NCI-H524 treated with DMSO at 0.1 percent for 48 hours (cell line): ENCODE data around the gene KCNH4.

Experiments
- DNase-seq: peaks from one replicate; lab custom pipeline; 2025; lab: John Stamatoyannopoulos, UW

The KCNH4 gene

DNA sequence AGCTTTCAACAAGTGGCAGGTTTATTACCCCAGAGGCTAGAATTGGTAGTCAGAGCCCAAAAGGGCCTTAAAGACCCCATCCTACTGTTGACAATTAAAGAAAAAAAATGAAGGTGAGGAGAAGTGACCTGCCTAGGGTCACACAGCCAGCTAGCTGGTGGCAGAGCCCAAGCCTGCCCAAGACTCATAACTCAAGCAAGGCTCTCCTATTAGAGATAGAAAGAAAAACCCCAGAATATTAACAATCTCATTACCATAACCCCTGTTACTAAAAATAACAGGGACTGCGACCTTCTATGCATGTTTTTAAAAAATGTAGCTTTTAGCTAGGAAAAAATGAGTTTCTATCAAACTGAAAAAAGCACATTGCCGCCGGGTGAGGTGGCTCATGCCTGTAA is 44.3 kb downstream of the KCNH4 start:
- DNase-seq = no peak

DNA sequence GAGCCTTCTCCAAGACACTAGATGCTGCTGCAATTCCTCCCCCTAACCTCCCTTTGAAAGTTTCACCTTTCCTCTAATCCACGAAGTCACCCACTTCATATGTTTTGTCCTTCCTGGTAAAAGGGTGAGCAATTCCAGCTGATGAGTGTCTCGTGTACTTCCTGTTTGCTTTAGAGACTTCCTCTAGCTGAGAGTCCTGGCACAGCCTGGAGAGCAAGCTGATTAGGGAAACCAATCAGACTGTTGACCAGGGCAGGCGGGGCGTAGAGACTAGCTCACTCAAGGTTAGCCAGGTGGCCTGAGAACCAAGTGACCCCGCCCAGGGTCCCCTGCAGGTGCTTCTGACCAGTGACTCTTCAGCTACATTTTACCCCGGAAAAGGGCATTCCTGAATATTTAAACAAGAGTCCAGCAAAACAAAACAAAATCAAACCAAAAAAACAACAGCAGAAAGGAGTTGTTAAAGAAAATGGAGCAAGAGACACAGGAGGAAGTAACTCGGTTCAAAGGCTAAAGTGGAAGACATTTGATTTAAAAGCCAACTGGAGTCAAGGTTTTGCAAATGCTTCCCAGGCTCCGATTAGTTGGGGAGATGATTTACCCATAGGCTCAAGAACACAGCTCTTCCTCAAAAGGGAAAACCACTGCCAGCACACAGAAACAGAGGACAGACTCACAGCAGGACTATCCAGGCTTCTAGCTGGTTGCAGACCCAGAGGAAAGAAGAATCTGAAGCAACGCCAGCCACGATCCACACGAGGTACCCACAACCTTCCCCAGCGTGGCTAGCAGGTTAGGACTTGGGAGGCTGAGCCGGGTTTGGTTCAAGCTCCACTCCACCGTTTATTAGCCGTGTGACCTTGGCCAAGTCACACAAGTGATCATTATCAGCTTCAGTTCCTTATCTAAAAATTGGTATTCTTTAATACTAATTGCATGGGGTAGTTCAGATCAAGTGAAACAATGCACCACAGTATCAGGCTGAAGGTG is 45.0 kb downstream of the KCNH4 start:
- no peak for DNase-seq

DNA sequence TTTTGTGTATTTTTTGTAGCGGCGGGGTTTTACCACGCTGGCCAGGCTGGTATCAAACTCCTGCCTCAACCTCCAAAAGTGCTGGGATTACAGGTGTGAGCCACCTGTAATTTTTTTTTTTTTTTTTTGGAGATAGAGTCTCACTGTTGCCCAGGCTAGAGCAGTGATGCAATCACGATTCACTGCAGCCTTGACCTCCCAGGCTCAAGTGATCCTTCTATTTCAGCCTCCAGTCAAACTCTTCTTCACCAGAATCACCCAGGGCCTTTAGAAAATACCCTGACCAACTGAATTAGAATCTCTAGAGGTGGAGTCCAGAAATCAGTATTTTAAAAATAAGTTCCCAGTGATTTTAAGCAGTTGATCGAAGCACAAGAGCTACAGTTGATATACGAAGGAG is 45.8 kb downstream of the KCNH4 start:
- no peak for DNase-seq

DNA sequence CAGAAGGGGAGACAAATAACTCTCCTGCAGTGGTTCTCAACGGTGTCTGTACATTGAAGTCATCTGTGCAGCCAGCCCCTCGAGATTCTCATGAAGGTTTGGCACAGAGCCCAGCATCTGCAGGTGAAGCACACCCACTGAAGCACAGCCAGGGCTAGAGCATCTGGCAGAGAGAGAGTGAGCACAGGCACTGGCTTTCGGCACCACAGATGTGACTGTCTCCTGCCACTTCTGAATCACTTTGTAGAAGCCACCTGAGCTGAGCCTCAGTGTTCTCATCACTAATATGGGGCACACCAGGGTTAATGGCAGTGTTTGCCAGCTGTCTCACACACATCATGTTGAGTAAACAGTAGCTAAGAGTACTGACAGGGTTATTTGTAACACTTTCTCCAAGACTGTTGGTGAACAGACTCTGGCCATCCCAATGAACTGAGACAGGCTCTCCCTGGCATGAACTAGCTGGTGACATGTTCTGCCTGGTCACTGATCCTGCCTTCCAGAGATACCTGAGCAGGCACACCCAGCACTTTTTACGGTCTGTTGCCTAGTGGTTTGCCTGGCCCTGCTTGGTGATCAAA is 47.4 kb downstream of the KCNH4 start:
- peak; percentile 55 for DNase-seq

DNA sequence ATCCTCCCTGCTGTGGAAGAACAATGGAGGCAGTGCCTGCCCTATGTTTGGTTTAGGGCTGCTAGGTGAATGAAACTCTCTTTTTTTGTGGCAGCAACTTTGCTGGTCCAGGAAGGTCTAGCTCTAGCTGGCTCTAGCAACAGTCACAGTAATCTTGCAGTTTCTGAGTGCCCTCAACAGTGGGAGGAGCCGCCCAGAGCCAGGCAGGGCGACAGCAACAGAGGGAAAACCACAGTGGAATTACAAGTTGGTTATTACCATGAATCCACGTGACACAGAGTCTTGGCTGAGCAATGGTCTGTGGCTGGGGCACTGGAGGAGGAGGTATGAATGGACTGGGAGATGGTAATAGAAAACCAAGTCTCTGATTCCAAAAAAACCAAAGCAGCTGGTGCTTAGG is 48.0 kb downstream of the KCNH4 start:
- DNase-seq = no peak

DNA sequence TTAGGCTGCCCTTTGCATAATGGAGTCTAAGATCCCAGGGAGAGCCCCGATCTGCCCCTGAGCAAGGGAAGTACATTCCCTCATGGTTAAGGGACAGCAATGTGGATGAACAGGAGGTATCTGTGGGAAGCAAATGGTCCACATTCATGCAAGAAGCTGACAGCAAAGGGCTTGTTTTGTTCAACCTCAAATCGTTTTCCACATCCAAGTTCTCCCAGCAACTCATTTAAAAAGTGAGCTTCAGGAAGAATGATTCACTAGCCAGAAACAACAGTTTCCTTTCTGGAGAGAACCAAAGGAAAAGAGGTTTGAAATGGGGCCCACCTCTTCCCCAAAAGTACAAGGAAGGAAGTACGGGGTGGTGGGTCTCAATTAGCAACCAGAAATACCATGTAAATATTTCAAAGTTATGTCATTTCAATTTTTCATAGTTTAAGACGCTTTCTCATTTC is 48.9 kb downstream of the KCNH4 start:
- DNase-seq = no peak

DNA sequence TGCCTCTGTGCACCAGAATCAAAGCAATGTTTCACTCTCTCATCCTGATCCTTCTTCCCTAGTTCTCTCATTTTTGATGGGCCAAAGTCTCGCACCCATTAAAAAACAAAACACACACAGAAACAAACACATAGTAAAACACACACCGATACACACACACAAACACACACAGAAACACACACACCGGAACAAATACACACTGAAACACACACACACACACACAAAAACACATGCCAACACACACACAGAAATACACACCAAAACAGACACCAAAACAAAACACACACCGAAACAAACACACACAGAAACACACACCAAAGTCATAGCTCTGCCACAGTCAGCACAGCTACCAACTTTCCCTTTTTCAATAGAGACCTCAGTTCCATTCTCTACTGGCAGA is 49.7 kb downstream of the KCNH4 start:
- DNase-seq = no peak

DNA sequence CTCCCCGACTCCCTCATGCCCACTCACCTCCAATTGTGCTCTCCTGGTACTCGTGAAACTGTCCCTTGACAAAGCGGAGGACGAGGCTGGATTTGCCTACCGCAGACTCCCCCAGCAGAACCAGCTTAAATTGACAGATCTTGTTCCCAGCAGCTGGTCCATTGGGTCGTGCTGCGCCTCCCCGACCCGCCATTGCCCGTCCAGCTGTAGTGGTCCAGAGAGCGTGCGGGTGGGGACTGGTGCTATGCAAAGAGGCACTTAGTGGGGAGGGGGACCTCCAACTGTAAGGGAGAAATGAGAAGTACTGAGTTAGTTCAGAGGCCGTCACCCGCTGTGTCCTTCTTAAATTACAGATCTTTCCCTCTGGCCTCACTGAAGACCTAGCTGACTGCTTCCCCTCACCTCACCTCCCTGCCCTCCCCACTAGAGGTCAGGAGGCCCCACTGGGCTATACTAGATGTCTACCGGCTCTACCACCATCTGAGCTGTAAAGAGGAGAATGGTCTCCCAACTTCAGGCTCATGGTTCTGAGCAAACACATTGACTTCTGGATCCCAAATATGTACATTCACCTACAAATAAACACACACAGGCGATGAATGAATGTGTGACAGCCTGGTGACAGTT is 50.5 kb downstream of the KCNH4 start:
- DNase-seq = no peak

DNA sequence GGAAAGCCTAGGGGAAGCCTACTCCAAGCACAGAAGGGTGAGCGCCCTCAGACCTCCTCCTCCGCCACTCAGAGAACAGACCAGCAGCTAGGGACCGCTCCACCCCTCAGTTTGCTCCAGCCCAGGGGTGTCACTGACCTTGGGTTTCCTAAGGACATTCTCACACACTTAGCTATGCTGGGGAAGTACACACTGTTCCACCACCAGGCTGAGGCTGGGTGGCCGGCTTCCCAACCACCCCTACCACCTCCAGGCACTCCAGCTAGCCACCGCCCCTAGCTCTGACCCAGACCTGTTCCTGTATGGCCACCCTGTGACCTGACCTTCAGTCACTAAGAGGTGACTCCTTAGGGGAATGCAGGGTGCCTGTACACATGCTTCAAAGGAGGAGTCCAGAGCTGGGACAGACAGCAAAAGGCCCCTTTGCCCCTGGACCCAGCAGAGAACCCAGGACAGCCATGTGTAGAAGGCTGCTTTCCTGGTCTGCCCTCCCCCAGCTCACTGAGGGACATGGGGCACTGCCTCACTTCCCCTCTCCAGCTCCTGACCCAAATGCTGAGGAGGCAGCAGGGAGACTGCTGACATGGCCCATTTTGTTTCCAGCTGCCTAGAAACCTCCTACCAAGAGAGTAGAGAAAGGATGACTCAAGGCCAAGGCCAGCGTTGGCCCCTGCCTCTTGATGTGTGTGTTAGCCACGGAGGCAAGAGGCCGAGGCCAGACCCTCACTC is 51.7 kb downstream of the KCNH4 start:
- DNase-seq = no peak

DNA sequence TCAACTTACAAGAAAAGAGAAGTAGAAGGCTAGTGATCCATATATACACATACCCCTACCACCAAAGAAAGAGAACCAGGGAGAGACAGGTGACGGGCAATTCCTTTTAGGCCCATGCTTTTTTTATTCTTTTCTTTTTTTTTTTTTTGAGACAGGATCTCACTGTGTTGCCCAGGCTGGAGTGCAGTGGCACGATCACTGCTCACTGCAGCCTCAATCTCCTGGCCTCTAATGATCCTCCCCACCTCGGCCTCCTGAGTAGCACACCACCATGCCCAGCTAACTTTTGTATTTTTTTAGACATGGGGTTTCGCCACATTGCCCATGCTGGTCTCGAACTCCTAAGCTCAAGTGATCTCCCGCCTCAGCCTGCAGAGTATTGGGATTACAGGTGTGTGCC is 53.5 kb downstream of the KCNH4 start:
- DNase-seq = no peak

DNA sequence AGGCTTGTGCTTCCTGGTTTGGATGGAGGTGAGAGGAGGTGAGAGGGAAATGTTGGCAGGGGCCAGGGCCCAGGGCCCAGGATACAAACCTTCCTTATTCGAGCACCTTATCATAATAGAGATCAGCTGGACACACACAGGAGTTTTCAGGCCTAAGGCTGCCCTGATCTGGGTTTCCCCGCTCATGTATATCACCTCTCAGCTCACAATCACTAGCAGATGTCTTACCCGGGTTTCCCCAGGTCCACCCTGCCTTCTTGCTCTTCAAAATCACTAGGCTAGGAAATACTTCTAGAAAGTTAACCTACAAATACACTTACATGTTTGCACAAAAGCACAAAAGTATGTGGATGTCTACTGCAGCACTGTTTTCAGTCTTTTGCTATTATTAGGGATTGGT is 54.1 kb downstream of the KCNH4 start:
- no peak for DNase-seq

DNA sequence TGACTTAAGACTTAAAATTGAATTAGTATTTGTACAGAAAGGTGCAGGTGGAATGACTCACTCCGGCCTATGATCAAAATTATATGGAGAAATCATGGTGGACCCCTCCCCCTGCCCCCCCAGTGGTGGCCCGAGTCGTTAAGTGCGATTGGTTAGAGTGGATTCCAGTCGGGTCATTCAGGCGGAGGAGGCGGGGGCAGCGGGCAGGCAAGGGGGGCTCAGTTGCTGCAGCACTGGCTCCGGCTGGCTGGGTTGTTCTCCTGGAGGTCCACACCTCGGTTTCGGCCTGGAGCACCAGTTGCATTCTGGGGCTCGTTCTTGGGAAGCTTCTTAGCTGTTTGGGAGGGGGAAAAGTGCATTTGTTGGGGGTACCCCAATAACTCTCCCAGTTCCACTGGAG is 55.4 kb downstream of the KCNH4 start:
- DNase-seq = no peak

DNA sequence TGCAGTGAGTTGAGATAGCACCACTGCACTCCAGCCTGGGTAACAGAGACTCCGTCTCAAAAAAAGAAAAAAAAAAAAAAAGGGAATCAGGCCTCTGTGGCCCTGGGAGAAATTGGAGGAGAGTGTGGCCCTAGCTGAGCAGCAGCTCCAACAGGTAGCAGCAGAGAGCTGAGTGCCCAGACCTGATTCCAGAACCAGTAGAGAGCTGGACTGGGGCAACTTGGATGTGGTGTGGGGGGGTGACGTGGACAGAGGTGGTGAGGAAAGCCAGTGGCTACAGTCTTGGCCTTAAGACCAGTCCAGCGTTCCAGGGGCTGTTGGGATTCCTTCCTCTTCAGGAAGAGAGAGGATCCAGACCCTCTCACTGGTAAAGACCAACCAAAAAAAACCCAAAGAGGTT is 56.7 kb downstream of the KCNH4 start:
- no peak for DNase-seq

DNA sequence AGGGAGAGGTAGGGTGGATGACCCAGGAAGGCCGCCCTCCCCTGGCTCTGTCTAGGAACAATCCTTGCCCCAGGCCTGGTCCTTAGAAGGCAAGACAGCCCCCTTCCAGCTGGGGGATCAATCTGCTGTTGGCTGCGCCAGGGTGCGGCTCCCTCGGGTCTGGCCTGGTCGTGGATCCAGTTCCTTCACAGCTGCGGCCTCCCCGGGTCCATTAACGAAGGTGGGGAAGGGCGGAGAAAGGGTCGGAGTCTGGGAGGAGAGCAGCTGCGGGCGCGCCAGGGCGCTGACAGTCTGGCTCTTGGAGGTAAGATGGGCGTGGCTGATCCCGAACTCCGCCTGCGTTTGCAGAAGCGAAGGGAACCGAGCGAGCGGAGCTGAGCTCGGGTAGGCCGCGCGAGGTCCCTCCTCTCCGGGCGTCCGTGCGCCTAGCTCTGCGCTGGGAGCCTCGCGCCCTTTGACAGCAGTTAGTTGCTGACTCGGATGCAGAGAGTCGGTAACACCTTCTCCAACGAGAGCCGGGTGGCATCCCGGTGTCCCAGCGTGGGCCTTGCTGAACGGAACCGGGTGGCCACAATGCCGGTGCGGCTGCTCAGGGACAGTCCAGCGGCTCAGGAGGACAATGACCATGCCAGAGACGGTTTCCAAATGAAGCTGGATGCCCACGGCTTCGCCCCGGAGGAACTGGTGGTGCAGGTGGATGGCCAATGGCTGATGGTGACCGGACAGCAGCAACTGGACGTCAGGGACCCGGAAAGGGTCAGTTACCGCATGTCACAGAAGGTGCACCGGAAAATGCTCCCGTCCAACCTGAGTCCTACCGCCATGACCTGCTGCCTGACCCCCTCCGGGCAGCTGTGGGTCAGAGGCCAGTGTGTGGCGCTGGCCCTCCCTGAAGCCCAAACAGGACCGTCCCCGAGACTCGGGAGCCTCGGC is 58.3 kb downstream of the KCNH4 start, which contains the start of gene HSPB9:
Gene HSPB9, plus strand, starts transcription at position 434 of the 933 bp plus-strand sequence. Its CDS starts 47 bp downstream, at position 481.
- no peak for DNase-seq

DNA sequence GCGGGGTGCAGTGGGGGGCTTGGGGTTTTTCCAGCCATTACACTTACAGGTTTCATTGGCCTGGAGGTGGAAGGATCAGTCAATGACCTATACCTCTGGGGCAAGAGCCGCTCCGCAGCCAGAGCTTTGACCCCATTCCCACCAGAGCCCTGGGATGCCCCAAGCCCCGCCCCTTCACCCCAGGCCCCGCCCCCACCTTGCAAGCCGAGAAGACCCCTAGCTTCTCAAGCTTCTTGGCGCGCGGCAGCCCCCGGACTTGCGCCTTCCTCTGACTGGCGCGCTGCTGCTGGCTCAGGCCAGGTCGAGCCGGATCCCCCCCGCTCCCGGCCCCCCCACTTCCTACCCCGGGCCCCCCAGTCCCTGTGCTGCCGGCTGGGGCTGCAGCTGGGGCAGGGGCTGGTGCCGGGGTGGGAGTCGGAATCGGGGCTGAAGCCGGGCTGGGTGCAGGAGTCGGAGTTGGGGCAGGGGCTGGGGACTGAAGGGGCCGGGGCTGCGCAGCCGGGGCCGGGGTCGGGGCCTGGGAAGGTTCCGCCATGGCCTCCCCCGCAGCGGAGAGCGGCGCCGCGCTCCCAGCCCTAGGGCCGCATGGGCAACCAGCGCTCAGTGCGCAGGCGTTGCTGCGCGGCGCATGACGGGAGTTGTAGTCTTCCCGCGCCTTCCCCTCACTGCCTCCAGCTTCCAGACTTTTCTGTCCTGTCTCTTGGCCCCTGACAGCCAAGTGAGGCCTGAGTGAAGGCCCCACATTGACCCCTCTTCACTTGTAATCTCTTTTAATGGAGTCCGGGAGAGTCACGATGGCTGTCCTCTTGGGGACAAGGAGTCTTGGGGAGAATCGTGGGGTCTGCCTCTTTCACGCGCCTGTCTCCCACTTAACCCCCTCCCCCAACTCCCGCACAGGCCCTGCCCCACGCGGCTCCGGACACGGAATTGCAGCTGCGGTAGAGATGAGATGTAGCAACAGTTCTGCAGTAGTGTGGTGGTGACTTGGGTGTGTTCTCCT is 59.9 kb downstream of the KCNH4 start, which contains the start of gene KAT2A:
Gene KAT2A, minus strand, starts transcription at position 598 of the 1,000 bp plus-strand sequence. Its CDS starts 63 bp downstream, at position 535.
- DNase-seq = no peak

DNA sequence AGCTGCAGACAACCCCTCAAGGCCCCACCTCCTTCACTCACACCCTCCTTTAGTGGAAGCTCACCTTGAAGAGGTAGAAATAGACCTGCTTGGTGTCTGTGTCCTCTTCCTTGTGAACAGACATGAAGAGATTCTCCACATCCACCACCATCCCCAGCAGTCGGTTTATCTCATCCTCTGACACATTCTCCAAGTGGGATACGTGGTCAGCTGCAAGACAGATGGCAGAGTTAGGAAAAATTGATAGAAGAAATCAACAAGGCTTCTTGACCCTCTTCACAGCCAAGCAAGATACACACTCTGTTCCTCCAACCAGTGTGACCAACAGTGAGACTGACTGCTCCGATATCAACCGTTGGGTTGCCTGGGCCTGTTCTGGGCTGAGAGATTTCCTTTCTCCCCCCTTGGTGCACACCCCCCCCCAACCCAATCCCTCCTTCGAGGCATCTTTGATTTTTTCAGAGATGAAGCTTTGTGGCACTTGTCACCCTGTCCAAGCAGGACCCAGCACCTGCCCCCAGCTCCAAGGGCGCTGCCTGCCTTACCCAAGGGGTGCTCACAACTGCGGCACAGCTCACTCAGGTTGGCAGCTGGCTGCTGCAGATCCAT is 60.7 kb downstream of the KCNH4 start:
- no peak for DNase-seq

DNA sequence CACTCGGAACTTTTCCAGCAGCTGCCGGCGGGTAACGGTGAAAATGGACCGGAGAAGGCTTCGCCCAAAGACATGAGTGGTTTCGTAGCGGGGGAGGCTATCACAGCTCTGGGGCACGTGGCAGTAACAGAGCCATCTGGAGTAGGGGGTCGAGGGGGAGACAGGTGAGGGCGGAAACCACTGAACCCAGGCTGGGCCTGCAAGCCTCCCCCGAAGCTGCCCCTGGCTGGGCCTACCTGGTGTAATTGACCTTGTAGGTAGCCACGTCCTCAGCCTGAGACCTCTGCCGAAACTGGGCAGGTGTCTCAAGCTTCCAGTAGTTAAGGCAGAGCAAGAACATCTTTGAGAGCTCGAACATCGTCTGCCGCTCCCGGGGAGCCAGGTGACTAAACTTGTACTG is 61.6 kb downstream of the KCNH4 start:
- DNase-seq = no peak

DNA sequence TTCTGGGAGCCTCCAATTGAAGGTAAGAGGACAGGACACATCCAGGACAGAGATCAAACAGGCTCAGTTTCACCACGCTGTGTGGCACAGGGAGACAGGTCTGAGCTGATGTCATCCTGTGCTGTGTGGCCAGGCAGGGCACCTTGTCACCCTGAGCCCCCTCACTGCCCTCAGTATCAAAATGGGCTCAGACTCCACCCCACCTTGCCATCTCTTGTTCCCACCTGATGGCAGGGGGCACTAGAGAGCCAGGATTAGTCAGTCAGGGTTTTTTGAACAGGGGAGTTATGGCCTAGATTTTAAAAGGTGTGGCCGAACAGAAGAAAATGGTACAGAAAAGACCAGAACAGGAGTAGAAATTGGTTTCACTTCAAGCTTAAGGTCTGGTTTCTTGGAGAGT is 62.4 kb downstream of the KCNH4 start:
- DNase-seq = no peak

DNA sequence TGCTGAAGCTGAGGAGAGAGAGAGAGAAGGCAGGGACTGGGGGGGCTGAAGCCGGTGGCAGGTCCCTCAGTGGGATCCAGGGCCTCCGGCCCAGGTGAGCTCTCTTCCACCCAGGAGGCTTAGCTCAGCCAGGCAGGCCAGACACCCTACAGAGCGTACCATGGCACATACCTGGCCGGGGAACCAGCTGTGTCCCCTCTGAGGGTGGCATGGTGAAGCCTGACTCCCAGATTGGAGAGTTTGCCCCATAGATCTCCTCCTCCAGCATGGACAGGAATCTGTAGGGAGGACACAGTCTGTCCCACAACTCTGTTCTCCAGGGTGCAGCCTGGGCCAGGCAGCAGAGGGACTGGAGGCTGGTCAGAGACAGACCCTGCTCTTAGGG is 62.8 kb downstream of the KCNH4 start:
- DNase-seq = no peak
